SK-N-SH (cell line): ENCODE results near the gene KRTAP9-1. TPM values are rescaled to one million over a fixed set of nuclear protein-coding genes. Genes with fewer than 3 reads are reported as not detected.

Source experiments
- CTCF ChIA-PET: fragments of 300-600, 350-600 bp; formaldehyde crosslinking; extraction: SDS; loops from one replicate; lab custom pipeline; 2021; lab: Yijun Ruan, JAX
- POLR2A ChIA-PET: fragments of 350-600 bp; sonication (Branson Sonifier 250); formaldehyde crosslinking; extraction: SDS; loops from one replicate; lab custom pipeline; 2020; ENCODE audit warnings: antibody characterized with exemption, inconsistent platforms; lab: Yijun Ruan, JAX
- DNase-seq: peaks from one replicate; pipeline ENCODE4 v3.0.0; 2012
- H2AFZ ChIP-seq: fragments of 200-600 bp; sonication (generic); 2 replicates; pipeline ENCODE4 v1.8.1; 2016; ENCODE audit warnings: antibody characterized with exemption, mild to moderate bottlenecking, low read depth
- H3F3A ChIP-seq: fragments of 200-600 bp; sonication (generic); replicated peaks from 2 replicates; pipeline ENCODE3; 2016; ENCODE audit warnings: antibody characterized with exemption, mild to moderate bottlenecking; ENCODE audit not compliant: insufficient read depth
- H3K27ac ChIP-seq, 2 experiments: fragments of 200-500 bp in 1 of 2; fragments of 200-600 bp in 1 of 2; sonication (Bioruptor generic) in 1 of 2; sonication (generic), shearing (Covaris generic) in 1 of 2; 2 replicates each; pipeline versions ENCODE4 v1.5.1 to v1.6.1; 2014 to 2016; ENCODE audit warnings: low read depth in 2 of 2, inconsistent platforms in 1 of 2, low read length in 1 of 2, mild to moderate bottlenecking in 1 of 2, mixed read lengths in 1 of 2
- H3K27me3 ChIP-seq: fragments of 200-600 bp; sonication (generic), shearing (Covaris generic); 2 replicates; pipeline ENCODE4 v1.6.1; 2016; ENCODE audit warnings: mixed run types; ENCODE audit not compliant: insufficient read depth
- H3K36me3 ChIP-seq, 2 experiments: fragments of 200-500 bp in 1 of 2; fragments of 200-600 bp in 1 of 2; sonication (Bioruptor generic) in 1 of 2; sonication (generic) in 1 of 2; replicated peaks in 1 of 2; 2 replicates each; pipeline versions ENCODE3 to v1.5.1; 2014 to 2016; ENCODE audit warnings: low read length in 1 of 2, mild to moderate bottlenecking in 1 of 2; ENCODE audit not compliant: insufficient read depth in 2 of 2, control insufficient read depth in 1 of 2
- H3K4me1 ChIP-seq, 2 experiments: fragments of 200-500 bp in 1 of 2; fragments of 200-600 bp in 1 of 2; sonication (Bioruptor generic) in 1 of 2; sonication (generic), shearing (Covaris generic) in 1 of 2; 2 replicates each; pipeline versions ENCODE4 v1.5.1 to v1.6.1; 2014 to 2016; ENCODE audit warnings: low read depth in 1 of 2, low read length in 1 of 2, mixed run types in 1 of 2; ENCODE audit not compliant: insufficient read depth in 2 of 2, control insufficient read depth in 1 of 2
- H3K4me2 ChIP-seq: fragments of 200-600 bp; sonication (generic), shearing (Covaris generic); 2 replicates; pipeline ENCODE4 v1.6.1; 2017; ENCODE audit warnings: mixed run types
- H3K4me3 ChIP-seq, 2 experiments: fragments of 200-500 bp in 1 of 2; fragments of 200-600 bp in 1 of 2; sonication (Bioruptor generic) in 1 of 2; sonication (generic), shearing (Covaris generic) in 1 of 2; 2 replicates each; pipeline versions ENCODE4 v1.5.1 to v1.8.1; 2014 to 2016; ENCODE audit warnings: low read depth in 2 of 2, inconsistent platforms in 1 of 2, low read length in 1 of 2, mild to moderate bottlenecking in 1 of 2, mixed read lengths in 1 of 2, moderate library complexity in 1 of 2
- H3K79me2 ChIP-seq: fragments of 200-600 bp; sonication (generic); 2 replicates; pipeline ENCODE4 v1.8.1; 2017; ENCODE audit warnings: mild to moderate bottlenecking; ENCODE audit not compliant: insufficient read depth
- H3K9ac ChIP-seq: fragments of 200-600 bp; sonication (generic); 2 replicates; pipeline ENCODE4 v1.6.1; 2017; ENCODE audit warnings: mixed run types
- H3K9me2 ChIP-seq: fragments of 200-600 bp; sonication (generic); 2 replicates; pipeline ENCODE4 v1.6.1; 2017; ENCODE audit warnings: mixed run types
- H3K9me3 ChIP-seq: fragments of 200-600 bp; sonication (generic); 2 replicates; pipeline ENCODE4 v1.6.1; 2017; ENCODE audit warnings: mixed run types, mild to moderate bottlenecking, moderate library complexity
- H4K20me1 ChIP-seq: fragments of 200-600 bp; sonication (generic); 2 replicates; pipeline ENCODE4 v1.6.1; 2017; ENCODE audit warnings: mild to moderate bottlenecking, mixed run types; ENCODE audit not compliant: insufficient read depth
- CHD2 ChIP-seq: fragments of 150-350 bp; IDR thresholded peaks from 2 replicates; pipeline ENCODE4 v1.6.1; 2018; ENCODE audit warnings: low read length; ENCODE audit not compliant: partially characterized antibody
- CTCF ChIP-seq: fragments of 200-600 bp; sonication (generic); IDR thresholded peaks from 2 replicates; pipeline ENCODE4 v1.6.1; 2017; ENCODE audit warnings: antibody characterized with exemption, mild to moderate bottlenecking, moderate library complexity
- ELF1 ChIP-seq: IDR thresholded peaks from 2 replicates; pipeline ENCODE4 v1.4.0; 2012
- EP300 ChIP-seq, 2 experiments: IDR thresholded peaks; 2 replicates each; pipeline versions ENCODE4 v1.4.0 to v1.6.1; 2012; ENCODE audit warnings: borderline replicate concordance in 1 of 2, low read depth in 1 of 2, low read length in 1 of 2
- EZH2phosphoT487 ChIP-seq: fragments of 200-600 bp; sonication (generic); IDR thresholded peaks from 2 replicates; pipeline ENCODE4 v1.6.1; 2017; ENCODE audit warnings: low read depth, mixed run types, mild to moderate bottlenecking, antibody characterized with exemption, moderate library complexity, borderline replicate concordance
- FOSL2 ChIP-seq: IDR thresholded peaks from 2 replicates; pipeline ENCODE4 v1.4.0; 2012; ENCODE audit warnings: low read depth, mild to moderate bottlenecking, moderate library complexity, borderline replicate concordance
- FOXJ3 ChIP-seq: sonication (generic); formaldehyde crosslinking; IDR thresholded peaks from 2 replicates; pipeline ENCODE4 v1.5.1; 2020; ENCODE audit warnings: mild to moderate bottlenecking, missing genetic modification reagents
- FOXM1 ChIP-seq: IDR thresholded peaks from 2 replicates; pipeline ENCODE4 v1.4.0; 2012; ENCODE audit warnings: low read depth, mild to moderate bottlenecking
- GABPA ChIP-seq: IDR thresholded peaks from 2 replicates; pipeline ENCODE4 v1.4.0; 2012; ENCODE audit warnings: low read depth, mild to moderate bottlenecking
- IRF3 ChIP-seq: fragments of 150-350 bp; IDR thresholded peaks from 2 replicates; pipeline ENCODE4 v1.6.1; 2016; ENCODE audit warnings: mild to moderate bottlenecking, low read depth, low read length
- MEF2A ChIP-seq: IDR thresholded peaks from 2 replicates; pipeline ENCODE4 v1.4.0; 2012; ENCODE audit warnings: low read depth, borderline replicate concordance
- MXI1 ChIP-seq: IDR thresholded peaks from 2 replicates; pipeline ENCODE4 v1.6.1; 2012; ENCODE audit warnings: mild to moderate bottlenecking, low read depth, low read length, improper control_type of control experiment
- NRF1 ChIP-seq: IDR thresholded peaks from 2 replicates; pipeline ENCODE4 v1.6.1; 2012; ENCODE audit warnings: low read depth, mild to moderate bottlenecking, low read length
- RFX5 ChIP-seq: IDR thresholded peaks from 2 replicates; pipeline ENCODE4 v1.6.1; 2012; ENCODE audit warnings: mild to moderate bottlenecking, improper control_type of control experiment, low read length
- SMC3 ChIP-seq: IDR thresholded peaks from 2 replicates; pipeline ENCODE4 v1.6.1; 2012; ENCODE audit warnings: low read depth, low read length, improper control_type of control experiment
- TAF1 ChIP-seq: IDR thresholded peaks from 2 replicates; pipeline ENCODE4 v1.6.1; 2012; ENCODE audit warnings: low read depth, mild to moderate bottlenecking, low read length, moderate library complexity, borderline replicate concordance
- TCF12 ChIP-seq: IDR thresholded peaks from 2 replicates; pipeline ENCODE4 v1.4.0; 2012
- USF1 ChIP-seq: IDR thresholded peaks from 2 replicates; pipeline ENCODE4 v1.4.0; 2012; ENCODE audit warnings: low read depth, borderline replicate concordance
- YY1 ChIP-seq: IDR thresholded peaks from 2 replicates; pipeline ENCODE4 v1.4.0; 2012; ENCODE audit warnings: low read depth, mild to moderate bottlenecking
- ZBTB33 ChIP-seq: IDR thresholded peaks from 2 replicates; pipeline ENCODE4 v1.4.0; 2012; ENCODE audit warnings: low read depth, borderline replicate concordance
- WGBS: methylation state at CpG from one replicate; pipeline ENCODE4 v1.1.6; 2017; ENCODE audit warnings: low lambda C conversion rate; 5-methylcytosine and 5-hydroxymethylcytosine counted together
- polyA plus RNA-seq, 3 experiments: library from polyadenylated mRNA; depleted of rRNA; stranded (reverse); fragments of >200 nt; gene quantifications; 2 replicates each; pipeline ENCODE4 v1.2.3, GENCODE V29; 2012

The KRTAP9-1 gene
- polyA plus RNA-seq, 1 of the 3 experiments (the other 2 are of a cell fraction) = not detected

- ChIA-PET CTCF (no interaction called here), POLR2A (interaction anchor here (0.5 kb wide), 1 partner anchor 512 kb away, joined by 3 read pairs; no protein-coding TSS in a partner anchor)
- Histone ChIP-seq H3K79me2 (no peaks in the 10 kb centered on the region), H3K27me3 (peaks cover 4% of the 10 kb centered on the region; the same call in 1 of the 2 replicates), H3K27ac (no peak within 1 kb of the TSS), H2AFZ (no peak within 1 kb of the TSS), H3K9me3 (no peaks in the 10 kb centered on the region), H3K9ac (no peak within 1 kb of the TSS), H3F3A (no peaks in the 10 kb centered on the region), H3K36me3 (no peaks in the 10 kb centered on the region), H3K9me2 (no peaks in the 10 kb centered on the region), H4K20me1 (no peaks in the 10 kb centered on the region), H3K4me1 (no peaks in the 10 kb centered on the region), H3K4me3 (no peak within 1 kb of the TSS), H3K4me2 (no peak within 1 kb of the TSS)
- no peak for DNase-seq
- TF ChIP-seq FOSL2 (no peak), FOXJ3 (CRISPR knock-in tag) (no peak), CTCF (no peak), YY1 (no peak), CHD2 (no peak)
- WGBS = 31% methylated on average over 1 of the region's 1 CpG
Observed at GRCh38 chr17:41160648-41161047, 29.0 kb upstream of the KRTAP9-1 start, which contains the start of gene KRTAP4-4. Gene KRTAP4-4 (minus strand): TSS chr17:41160748. CDS start chr17:41160691, 57 bp downstream.

- Histone ChIP-seq H3K9me2 (no peaks in the 10 kb centered on the region), H2AFZ (no peak overlapping the region), H3K27me3 (peaks cover 20% of the 10 kb centered on the region), H3K27ac (no peak overlapping the region), H3K36me3 (no peaks in the 10 kb centered on the region), H3K79me2 (no peaks in the 10 kb centered on the region), H3K4me3 (no peak overlapping the region), H3K4me2 (no peak overlapping the region), H3K9ac (no peak overlapping the region), H3K4me1 (no peaks in the 10 kb centered on the region), H3K9me3 (no peaks in the 10 kb centered on the region), H3F3A (no peaks in the 10 kb centered on the region), H4K20me1 (no peaks in the 10 kb centered on the region)
- POLR2A ChIA-PET = no interaction called here
- DNase-seq = no peak
- CTCF ChIA-PET = no interaction called here
- WGBS = 18% methylated on average over 7 of the region's 7 CpGs
- TF ChIP-seq CHD2 (no peak), FOXM1 (no peak), ZBTB33 (no peak), EZH2phosphoT487 (no peak), GABPA (no peak), MEF2A (no peak), TAF1 (no peak), CTCF (no peak), RFX5 (no peak), NRF1 (no peak), EP300 (IDR thresholded peaks at IDR 0.05; ENCODE audit: borderline replicate concordance in 1 of 2, low read depth in 1 of 2, low read length in 1 of 2) (no peak), IRF3 (no peak), USF1 (no peak), SMC3 (no peak), FOXJ3 (CRISPR knock-in tag) (no peak), TCF12 (no peak), ELF1 (no peak), MXI1 (no peak)
Observed at GRCh38 chr17:41163828-41164227, 25.9 kb upstream of the KRTAP9-1 start.
